HepG2 (cell line): ENCODE results near the gene PDE6C. TPM values are rescaled to one million over a fixed set of nuclear protein-coding genes. Genes with fewer than 3 reads are reported as not detected.
A peak's percentile ranks its signal among the peaks of the same experiment; 100 is the strongest.

Experiments
- ARID3A ChIP-seq: IDR thresholded peaks from 2 replicates; pipeline ENCODE4 v1.6.1; 2012; ENCODE audit warnings: low read depth, low read length, improper control_type of control experiment
- CEBPB ChIP-seq: IDR thresholded peaks from 2 replicates; pipeline ENCODE4 v1.6.1; 2011; ENCODE audit warnings: low read depth, low read length, improper control_type of control experiment, borderline replicate concordance
- EED ChIP-seq: sonication (generic); formaldehyde crosslinking; IDR thresholded peaks from 2 replicates; pipeline ENCODE4 v1.5.0; 2020; ENCODE audit warnings: mild to moderate bottlenecking, missing genetic modification reagents
- IKZF4 ChIP-seq: sonication (generic); formaldehyde crosslinking; IDR thresholded peaks from 2 replicates; pipeline ENCODE4 v1.5.1; 2020; ENCODE audit warnings: borderline replicate concordance, mild to moderate bottlenecking, low read depth, missing genetic modification reagents; ENCODE audit errors: not compliant biosample characterization
- ZBTB40 ChIP-seq, 2 experiments: fragments of 450-650 bp in 1 of 2; sonication (generic) in 1 of 2; formaldehyde crosslinking in 1 of 2; IDR thresholded peaks; 2 replicates each; pipeline versions ENCODE4 v1.6.1 to v1.8.0; 2016 to 2022; ENCODE audit warnings: antibody characterized with exemption in 1 of 2, mild to moderate bottlenecking in 1 of 2, missing genetic modification reagents in 1 of 2
- ZBTB43 ChIP-seq: sonication (generic); formaldehyde crosslinking; conservative IDR thresholded peaks from 2 replicates; pipeline ENCODE4 v1.4.0; 2020; ENCODE audit warnings: missing genetic modification reagents
- ZKSCAN1 ChIP-seq: fragments of 150-350 bp; IDR thresholded peaks from 2 replicates; pipeline ENCODE4 v1.6.1; 2014; ENCODE audit warnings: low read length
- ZNF362 ChIP-seq: sonication (generic); formaldehyde crosslinking; IDR thresholded peaks from 2 replicates; pipeline ENCODE4 v1.4.0; 2020; ENCODE audit warnings: missing genetic modification reagents, mild to moderate bottlenecking, borderline replicate concordance
- ZNF704 ChIP-seq: sonication (generic); formaldehyde crosslinking; IDR thresholded peaks from 2 replicates; pipeline ENCODE4 v1.8.1; 2023; ENCODE audit warnings: mild to moderate bottlenecking, inconsistent platforms, moderate library complexity, missing genetic modification reagents, borderline replicate concordance
- ZNF747 ChIP-seq: sonication (generic); formaldehyde crosslinking; IDR thresholded peaks from 2 replicates; pipeline ENCODE4 v1.8.1; 2023; ENCODE audit warnings: missing genetic modification reagents, mild to moderate bottlenecking, borderline replicate concordance
- ZNF883 ChIP-seq: sonication (generic); formaldehyde crosslinking; IDR thresholded peaks from 2 replicates; pipeline ENCODE4 v1.5.1; 2020; ENCODE audit warnings: mild to moderate bottlenecking, missing genetic modification reagents; ENCODE audit errors: not compliant biosample characterization
- polyA plus RNA-seq, 8 experiments: library from polyadenylated mRNA; depleted of rRNA in 3 of 8; stranded (reverse) in 7 of 8; unstranded in 1 of 8; fragments of >200 nt; fragmentation: Illumina TruSeq in 4 of 8; extraction: Trizol in 4 of 8; gene quantifications; 2 replicates each; pipeline versions ENCODE4 v1.2.1 to v1.2.3, GENCODE V29; 2011 to 2016; ENCODE audit warnings: low read depth in 4 of 8, missing spikeins in 1 of 8, mixed read lengths in 1 of 8; ENCODE audit not compliant: insufficient read depth in 1 of 8
- total RNA-seq, 5 experiments: library from RNA; depleted of rRNA; stranded (reverse); fragments of >200 nt; fragmentation: Illumina TruSeq; extraction: Trizol; gene quantifications; 2 replicates each; pipeline ENCODE4 v1.2.3, GENCODE V29; 2016; ENCODE audit warnings: low read depth in 1 of 5

Gene PDE6C
- total and polyA plus RNA-seq, 2 of the 13 experiments (the other 11 are each of a cell fraction or from before 2014, with no cell fraction given), result 0.64 TPM; not detected in 1

GRCh38 chr10:93702210-93703001, 90.1 kb downstream of the PDE6C start, which contains the start of gene FRA10AC1 (continued):
- TF ChIP-seq ZNF883 (CRISPR knock-in tag) (peak; percentile 92), EED (CRISPR knock-in tag) (peak; percentile 69; the same call in 1 of the 2 replicates), ARID3A (peak; percentile 33; the same call in 1 of the 2 replicates), CEBPB (no peak), ZBTB43 (0 out of 2 replicates have a peak, but pooled peaks have one; percentile 10), IKZF4 (CRISPR knock-in tag) (peak; percentile 69), ZNF362 (CRISPR knock-in tag) (peak; percentile 73), ZNF704 (CRISPR knock-in tag) (no peak), ZNF747 (CRISPR knock-in tag) (peak; percentile 94; the same call in 1 of the 2 replicates), ZBTB40 (IDR thresholded peaks at IDR 0.05) (peak; percentile 92), ZBTB40 (CRISPR knock-in tag; IDR thresholded peaks at IDR 0.05) (peak; percentile 88), ZKSCAN1 (peak; percentile 68)
